GM21390 (cell line): ENCODE results near the gene KIAA1614.
A peak's percentile ranks its signal among the peaks of the same experiment; 100 is the strongest.

Source experiments
- ATAC-seq: cut with Tn5 transposase; IDR thresholded peaks from one replicate; pipeline ENCODE4 v1.9.1; 2021; ENCODE audit not compliant: unreplicated experiment

The KIAA1614 gene, protein sequence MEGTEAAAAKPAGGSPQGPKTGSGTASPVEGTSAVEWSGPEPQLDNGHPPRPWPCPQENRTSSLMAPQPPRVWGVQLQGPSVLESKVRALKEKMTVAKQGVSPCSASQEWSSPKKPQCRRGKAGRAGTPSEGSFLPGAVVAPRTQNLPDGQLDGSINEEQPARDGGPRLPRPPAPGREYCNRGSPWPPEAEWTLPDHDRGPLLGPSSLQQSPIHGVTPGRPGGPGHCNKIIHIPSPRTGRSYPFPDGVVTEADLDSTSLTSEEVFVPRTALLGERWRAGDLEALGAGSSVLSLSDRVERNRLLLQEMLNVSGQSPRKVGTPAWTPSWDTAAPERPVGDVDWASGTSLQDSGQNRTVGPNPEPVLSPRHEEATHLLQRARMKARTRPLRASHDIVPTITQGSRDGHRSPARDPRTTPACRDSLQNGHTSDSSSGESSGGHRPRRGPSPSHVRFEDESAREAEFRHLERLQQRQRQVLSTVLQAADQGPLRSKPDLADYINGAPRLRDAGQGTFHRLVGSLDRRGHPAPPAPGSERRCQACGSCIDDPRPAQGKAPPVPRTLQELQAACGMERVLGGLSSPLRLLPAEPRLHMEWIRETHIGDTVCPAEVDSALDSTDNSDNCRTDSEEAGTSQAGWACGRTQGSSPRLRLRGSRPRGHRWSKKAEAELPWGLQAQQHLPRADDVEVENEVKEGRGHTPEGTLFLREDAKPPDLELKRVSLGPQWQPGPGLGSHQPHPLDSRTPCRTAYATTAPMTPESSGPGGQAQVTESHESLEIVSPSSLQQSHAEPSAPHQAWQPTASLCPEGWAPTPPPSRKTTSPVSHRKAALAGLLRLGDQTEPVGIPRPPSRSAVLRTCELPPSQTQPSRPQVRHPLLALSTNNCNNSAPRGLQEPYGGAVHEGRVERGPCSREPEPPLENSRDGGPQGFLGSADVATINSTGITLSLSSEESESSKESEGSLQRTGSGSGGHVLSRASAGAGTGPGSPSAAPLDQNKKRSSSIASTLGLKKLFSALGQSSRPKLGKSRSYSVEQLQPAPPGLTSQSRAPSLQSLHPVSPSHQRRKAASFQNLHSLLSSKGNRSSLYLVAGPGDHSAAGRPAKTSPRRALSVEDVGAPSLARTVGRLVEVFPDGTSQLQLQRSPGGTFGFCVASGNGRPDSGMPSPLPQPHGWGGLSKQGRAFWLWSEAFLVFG

DNA sequence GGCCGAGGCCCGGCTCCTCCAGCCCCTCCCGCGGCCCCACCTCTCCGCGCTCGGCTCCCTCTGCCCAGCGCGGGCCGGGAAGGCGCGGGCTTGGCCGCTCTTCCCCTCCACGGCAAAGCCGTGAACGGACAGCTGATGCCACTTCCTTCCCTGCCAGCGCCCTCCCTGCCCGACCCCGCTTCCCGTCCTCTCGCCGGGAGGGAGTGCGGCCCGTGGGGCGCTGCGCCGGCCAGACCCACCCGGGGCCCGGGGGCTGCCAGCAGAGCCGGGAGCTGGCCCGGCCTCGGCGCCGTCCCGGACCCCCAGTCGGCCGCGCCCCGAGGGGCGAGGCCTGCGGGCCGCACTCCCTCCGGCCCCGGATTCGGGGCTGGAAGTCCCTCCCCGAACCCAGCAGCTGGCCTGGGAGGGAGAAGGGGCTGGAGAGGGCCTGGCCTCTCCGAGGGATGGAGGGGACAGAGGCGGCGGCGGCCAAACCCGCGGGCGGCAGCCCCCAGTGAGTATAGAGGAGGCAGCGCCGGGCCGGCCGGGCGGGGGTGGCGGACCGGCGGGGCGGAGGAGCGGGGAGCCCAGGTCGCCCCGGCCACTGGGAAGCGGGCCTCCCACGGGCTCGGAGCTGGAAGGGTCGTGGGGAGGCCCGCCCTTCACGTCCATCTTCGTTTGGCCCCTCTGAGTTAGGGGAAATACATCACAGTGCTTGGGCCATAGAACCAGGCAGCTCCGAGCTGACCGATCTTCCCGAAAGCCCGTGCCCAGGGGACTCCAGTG lies at the start of gene KIAA1614:
Gene KIAA1614, plus strand, starts transcription at position 97 of the 765 bp plus-strand sequence. Its CDS starts 347 bp downstream, at position 444.
- ATAC-seq = no peak

DNA sequence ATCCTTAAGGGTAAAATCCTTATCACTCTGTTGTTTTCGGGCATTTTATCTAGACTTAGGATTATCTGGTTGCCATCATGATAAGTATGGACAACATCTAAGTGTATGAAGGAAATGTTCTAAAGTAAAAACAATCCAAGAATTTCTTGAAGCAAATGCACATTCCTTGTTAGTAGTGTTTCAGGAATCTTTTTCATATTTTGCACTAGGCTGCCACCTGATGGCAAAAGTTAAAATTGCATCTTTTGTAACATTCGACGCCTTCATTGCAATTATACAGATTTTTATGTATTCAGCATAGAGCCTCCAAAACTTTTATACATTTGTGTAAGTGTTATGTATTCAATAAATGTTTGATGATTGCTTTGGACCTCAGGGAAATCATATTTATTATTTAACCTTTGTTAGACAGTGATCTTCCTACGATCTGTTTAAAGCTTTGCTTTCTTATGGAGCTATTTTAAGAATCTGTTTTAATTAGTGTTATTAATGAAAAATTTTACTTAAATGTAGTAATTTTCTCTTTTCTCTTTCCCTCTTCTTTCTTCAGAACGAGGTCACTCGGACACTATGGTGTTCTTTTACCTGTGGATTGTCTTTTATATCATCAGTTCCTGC lies 49.4 kb upstream of the KIAA1614 start:
- ATAC-seq = no peak

DNA sequence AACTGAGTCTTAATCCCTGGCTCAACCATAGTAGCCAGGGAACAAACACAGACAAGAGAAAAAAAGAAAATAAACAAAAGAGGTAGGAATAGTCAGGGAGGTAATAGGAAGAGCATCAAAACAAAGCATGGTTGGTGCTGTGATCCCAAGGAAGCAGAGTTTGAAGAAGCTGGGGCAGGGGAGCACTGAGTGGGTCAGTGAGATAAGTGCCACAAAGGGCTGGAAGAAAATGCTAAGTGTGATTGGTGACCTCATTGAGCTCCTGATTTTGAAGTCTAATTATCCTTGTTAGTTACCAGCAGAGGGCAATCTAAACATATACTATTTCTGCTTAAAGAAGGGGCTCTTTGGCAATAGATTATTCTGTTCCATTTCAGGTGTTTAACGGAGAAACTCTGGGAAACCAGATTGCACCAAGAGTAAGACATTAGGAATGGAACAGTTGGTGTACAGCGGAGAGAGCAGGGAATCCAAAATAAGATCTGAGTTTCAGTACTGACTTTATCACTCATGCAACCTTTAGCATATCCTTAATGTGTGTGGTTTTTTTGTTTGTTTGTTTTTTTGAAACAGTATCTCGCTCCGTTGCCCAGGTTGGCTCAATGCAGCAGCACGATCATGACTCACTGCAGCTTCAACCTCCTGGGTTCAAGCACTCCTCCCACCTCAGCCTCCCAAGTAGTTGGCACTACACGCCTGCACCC lies 30.7 kb upstream of the KIAA1614 start:
- no peak for ATAC-seq

DNA sequence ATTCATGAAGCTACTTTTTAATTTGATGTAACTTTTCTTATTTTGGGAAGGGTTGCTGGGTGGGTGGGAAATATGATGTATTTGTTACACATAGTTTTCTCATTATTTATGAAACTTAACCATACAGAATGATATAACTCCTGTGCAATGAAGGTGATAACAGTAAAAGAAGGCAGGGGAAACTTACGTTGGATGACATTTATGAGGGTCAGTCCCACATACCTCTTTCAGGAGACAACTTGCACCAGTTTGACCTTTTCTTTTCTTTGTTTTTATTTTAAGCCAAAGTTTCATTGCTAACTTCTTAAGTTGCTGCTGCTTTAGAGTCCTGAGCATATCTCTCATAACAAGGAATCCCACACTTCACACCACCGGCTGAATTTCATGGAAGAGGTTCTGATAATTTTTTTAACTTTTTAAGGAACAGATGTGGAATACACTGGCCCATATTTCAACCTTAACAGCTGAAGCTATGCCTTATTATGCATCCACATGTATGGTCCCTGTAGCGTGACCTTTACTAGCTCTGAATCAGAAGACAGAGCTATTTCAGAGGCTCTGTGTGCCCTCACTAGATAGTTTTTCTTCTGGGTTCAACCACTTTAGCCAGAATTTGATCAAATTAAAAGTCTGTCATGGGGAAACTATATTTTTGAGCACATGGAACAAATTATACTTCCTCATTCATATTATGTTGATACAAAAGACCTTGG lies 28.0 kb upstream of the KIAA1614 start:
- ATAC-seq = no peak

DNA sequence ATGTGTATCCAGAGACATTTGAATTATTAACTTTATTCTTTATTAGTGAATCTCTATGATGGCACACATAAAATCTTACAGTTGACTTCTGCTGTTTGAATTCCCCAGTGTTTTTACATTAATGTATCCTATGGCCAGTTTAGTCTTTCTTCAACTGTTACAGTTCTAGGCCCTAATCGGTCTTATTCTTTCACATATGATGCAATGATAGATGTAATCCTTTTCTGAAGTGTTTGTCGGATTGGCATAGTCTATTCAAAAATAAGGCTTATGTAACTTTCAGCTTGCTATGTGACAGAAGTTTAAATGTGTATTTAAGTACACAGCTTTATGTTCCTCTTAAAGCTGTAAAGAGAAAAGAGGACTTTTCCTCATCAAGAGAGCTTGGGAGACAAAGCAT lies 26.4 kb upstream of the KIAA1614 start:
- ATAC-seq = no peak

DNA sequence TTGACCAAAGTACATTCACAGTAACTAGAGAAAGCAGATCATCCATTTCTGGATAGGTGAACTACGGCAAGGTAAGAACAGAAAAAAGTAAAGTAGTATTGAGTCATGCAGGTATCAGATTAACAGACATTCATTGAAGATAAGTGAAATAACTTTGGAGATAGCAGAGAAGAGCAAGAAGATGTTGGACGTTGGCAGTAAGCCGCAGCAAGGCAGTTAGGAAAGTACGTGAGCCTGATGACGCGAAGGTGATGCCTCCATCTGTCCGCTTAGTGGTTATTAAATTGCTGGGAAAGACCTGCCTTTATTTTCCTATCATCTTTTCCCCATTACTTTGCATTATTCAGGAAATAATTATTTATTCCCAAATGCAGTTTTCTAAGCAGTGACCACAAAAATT lies 24.9 kb upstream of the KIAA1614 start:
- no peak for ATAC-seq

DNA sequence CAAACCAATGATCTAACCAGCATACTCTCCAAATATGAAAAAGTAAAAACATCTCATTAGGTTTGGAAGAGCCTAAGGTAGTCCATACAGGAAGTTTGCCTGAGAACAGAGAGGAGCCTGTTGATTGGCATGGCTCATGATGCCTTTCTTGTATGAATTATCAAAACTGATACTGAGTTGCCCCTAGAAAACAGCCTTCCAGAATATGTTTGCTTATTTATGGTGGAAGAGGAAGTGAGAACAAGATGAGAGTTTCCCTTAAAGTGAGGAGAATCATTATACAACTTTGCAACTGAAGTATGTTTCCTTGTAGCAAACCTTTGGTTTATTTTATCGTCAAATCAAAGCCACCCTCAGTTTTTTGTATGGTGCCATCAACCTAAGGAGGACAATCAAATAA lies 23.8 kb upstream of the KIAA1614 start:
- peak; percentile 92 for ATAC-seq

DNA sequence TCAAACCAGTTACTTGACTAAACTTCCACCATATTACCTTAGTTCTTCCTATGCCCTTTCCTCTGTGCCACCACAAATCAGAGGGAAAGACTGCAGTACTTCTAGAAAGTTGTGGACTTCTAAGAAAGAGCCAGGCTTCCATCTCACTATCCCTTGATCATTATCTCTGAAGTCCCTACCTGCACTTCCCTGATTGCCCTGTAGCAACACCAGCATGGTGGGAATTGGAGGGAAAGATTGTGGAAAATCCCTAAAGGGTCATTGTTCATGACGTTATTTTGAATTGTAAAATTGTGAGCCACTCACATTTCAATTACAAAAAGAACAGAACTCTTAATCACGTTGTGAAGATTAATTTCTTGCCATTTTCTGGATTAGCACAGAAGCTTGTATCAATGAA lies 23.4 kb upstream of the KIAA1614 start:
- ATAC-seq = no peak

DNA sequence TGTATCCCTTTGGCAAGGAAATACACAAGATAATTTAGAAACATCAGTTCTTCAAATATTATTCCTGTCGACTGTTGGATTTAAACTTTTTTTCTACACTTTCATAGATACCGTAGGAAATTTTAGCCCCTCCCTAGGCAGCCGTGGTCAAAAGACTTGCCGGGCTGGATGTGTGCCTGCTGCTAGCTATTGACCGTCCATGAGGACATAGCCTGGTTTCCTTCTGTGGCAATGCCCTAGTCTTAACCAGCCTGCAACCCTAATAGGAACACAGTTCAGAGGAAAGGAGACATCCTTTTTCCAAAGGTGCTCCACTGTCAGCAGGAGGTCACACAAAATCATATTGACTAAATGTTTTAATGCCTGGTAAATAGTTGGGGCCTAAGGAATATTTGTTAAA lies 20.4 kb upstream of the KIAA1614 start:
- no peak for ATAC-seq

DNA sequence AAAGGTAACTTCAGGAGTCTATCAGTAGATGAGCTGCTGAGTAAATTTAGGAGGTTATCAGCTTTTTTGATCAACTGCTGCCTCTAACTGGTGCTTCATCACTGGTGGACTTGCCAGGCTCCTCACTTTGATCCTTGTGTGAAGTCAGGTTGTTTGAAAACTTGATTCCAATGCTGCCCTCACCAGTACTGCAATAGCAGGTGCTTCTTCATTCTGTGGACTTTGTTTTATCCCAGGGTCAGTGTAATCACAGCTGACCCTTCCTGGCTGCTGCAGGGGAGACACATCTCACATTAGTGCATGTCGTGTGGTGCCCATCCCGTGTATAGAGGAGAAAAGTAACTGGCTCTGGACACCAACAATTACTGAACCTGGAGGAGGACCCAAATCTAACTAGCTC lies 20.0 kb upstream of the KIAA1614 start:
- ATAC-seq = no peak

DNA sequence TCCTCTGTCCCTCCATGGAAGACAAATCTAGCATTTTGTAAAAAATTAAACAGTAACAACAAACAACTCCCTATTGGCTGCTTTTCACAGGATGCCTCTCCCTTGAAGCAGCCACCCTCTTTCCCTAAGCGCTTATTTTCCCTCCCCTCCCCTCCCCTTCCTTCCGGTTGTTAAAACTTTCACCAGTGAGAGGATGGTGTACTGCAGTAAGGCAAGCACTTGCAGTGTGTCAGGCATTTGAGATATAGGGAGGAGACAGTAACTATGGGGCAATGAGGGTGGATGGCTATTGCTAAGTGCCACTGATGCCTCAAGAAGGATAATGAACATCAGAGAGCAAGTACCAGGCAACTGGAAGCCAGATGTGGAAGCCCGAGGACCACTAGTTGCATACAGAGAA lies 19.1 kb upstream of the KIAA1614 start:
- ATAC-seq = no peak

DNA sequence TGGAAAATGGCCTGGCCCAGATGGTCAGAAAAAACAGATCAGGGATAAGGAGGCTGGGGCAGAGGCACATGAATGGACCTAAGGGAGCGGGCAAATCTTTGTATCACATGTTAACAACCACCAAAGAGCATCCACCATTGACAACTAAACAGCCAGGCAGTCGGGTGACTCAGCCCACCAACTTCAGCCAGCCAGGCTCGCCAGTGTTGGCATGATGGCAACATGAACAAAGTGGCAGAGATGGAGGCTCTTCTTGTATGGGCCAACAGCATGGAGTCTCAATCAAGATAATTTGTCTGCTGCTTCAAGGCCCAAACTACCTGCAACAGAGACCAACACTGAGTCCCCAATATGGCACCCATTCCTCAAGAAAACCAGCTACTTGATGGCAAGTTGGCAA lies 16.5 kb upstream of the KIAA1614 start:
- no peak for ATAC-seq

DNA sequence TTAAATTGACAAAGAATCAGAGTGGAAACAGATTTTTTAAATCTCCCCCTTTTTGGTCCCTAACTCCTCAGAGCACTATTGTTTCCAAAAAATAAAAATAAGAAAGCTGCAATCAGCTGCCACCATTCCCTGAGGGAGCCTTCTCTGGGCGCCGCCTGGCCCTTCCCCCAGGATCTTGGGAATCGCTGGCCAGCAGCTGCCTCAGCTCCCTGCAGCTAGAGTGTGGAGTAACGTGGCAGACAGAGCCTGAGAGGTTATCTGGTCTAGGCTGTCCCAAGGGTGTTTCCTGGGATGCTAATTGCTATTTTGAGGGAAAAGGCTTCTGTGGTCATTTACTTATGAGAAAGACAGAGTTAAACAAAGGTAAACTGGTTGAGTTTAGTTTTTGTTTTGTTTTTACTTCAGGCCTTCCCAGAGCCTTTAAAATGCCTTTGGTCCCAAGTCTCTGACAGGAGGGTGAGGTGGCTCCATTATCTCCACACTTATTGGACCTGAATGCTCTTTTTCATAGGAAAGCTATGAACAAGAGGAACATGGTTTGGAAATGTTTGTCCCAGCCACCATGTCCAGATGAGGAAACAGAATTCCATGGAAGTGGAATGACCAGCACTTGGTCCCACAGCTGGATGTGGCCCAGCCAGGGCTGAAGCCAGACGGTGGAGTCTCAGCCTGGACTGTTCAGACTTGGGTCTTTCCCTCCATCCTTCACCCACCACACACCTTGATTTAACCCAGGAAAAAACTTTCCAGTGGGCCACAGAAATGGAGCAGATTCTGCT lies 14.1 kb upstream of the KIAA1614 start:
- no peak for ATAC-seq

DNA sequence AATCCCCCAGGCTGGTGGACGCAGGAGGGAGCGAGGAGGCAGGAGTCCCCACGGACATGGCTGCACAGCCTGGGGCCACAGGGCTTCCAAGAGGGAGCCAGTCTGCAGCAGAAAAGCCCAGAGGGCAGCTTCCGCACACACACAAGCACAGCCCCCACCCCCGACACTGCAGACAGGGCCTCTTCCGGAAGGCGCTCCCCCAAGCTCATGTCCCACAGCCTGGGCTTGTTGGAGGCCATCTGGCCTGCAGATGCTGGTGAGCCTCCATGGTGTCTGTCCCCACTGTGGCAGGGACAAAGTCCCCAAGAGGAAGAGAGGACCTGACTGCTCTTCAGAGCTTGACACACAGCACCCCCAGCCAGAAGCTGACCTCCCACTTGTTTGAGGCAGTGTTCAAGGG lies 13.4 kb upstream of the KIAA1614 start:
- no peak for ATAC-seq

DNA sequence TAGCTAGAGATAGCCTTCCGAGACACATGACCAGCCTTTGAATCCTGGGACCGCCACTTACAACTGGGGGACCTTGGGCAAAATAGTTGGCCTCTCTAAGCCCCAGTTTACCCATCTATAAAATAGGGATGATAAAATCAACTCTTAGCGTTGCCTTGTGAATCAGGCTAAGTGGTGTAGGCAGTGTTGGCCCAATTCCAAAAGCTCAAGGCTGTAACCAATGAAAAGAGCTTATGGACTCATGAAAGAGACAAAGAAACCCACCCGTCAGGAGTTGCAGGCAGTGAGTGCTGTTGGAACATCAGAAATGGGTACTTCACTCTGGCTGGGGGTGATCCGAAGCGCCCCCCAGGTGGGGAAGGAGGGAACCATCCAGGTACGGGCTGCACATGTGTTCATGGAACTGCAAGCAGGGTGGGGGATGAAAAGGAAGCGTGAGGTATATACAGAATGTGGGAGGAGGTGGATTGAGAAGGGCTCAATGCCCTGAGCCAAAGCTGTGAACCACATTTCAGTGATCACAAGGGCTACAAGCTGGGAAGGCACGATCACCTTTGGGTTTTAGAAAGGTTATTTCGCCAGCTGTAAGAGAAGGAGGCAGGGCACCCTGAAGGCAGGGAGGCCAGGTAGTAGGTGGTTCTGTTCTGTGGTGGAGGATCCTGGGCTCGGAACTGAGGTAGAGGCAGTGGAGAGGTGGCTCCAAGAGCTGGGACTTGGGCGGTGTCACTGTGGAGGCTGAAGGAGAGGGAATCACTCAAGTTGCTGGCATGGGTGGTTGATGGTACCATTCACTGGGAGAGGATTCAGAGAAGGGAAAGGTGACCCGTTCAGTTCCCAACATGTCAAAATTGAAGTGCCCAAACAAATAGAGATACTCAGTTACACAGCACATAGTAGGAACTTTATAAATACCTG lies 11.4 kb upstream of the KIAA1614 start:
- ATAC-seq = no peak

DNA sequence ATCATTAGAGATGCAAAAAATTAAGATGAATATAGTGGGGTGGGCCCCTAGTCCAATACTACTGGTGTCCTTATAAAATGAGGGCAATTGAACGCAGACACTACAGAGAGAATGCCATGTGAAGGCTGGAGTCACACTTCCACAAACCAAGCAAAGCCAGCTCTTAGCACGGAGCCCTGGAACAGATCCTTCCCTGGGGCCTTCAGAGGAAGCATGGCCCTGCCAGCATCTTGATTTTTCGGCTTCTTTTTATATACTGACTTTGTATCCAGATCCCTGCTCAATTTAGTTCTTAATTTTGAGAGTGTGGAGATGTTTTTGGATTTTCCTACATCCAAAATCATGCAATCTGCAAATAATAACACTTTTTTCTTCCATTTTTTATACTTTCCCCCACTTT lies 10.2 kb upstream of the KIAA1614 start:
- ATAC-seq = no peak

DNA sequence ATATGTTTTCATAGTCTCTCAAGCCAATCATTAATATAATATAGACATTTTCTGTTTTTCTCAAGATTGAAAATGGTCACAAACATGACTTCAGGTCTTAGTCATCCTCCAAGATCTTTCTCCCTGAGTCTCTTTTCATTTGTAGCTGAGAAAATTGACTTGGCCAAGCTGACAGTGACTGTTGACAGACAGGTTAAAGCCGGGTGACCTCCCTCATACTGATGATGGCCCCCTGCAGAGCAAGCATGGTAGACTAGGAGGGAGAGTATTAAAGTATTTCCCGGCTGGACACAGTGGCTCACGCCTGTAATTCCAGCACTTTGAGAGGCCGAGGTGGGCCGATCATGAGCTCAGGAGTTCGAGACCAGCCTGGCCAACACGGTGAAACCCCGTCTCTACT lies 6.8 kb upstream of the KIAA1614 start:
- ATAC-seq = no peak
